Ishikawa (cell line): ENCODE measurements around the gene STK32A.

Source experiments
- EGR1 ChIP-seq: IDR thresholded peaks from 2 replicates; pipeline ENCODE4 v1.6.1; 2012
- EP300 ChIP-seq: IDR thresholded peaks from 2 replicates; pipeline ENCODE4 v1.6.1; 2012; ENCODE audit warnings: borderline replicate concordance
- RAD21 ChIP-seq: IDR thresholded peaks from 2 replicates; pipeline ENCODE4 v1.6.1; 2012; ENCODE audit warnings: low read depth
- TCF12 ChIP-seq: IDR thresholded peaks from 2 replicates; pipeline ENCODE4 v1.6.1; 2012; ENCODE audit warnings: low read depth
- ZBTB7A ChIP-seq: IDR thresholded peaks from 2 replicates; pipeline ENCODE4 v1.6.1; 2012; ENCODE audit warnings: low read depth
- TF ChIP-seq, protein P1 (sequence below): IDR thresholded peaks from 2 replicates; pipeline ENCODE4 v1.6.1; 2012
- TF ChIP-seq, protein P2 (sequence below): IDR thresholded peaks from 2 replicates; pipeline ENCODE4 v1.6.1; 2012; ENCODE audit warnings: low read depth, mild to moderate bottlenecking

DNA sequence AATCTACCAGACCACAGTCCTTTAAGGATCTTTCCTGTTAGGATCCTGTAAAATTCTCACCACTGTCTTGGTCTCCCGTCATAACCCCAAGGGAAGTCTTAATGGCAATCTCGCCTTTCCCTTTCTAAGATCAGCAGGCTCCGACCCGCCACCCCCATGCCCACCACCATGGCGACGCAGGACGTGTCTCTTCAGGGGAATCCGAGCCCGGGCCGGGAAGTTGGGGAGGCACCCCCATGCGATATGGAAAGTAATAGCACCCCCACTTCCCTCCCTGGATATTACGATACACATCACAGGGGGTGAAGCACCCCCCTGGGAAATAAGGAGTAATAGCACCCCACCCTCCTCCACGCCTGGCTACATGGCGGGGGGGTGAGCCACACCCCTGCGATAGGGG is 8.3 kb upstream of the STK32A start:
- TF ChIP-seq, protein P1, sequence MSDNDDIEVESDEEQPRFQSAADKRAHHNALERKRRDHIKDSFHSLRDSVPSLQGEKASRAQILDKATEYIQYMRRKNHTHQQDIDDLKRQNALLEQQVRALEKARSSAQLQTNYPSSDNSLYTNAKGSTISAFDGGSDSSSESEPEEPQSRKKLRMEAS, result no peak
- no peak for TF ChIP-seq EGR1
- no peak for TF ChIP-seq RAD21
- TF ChIP-seq TCF12, result no peak
- TF ChIP-seq, protein P2, sequence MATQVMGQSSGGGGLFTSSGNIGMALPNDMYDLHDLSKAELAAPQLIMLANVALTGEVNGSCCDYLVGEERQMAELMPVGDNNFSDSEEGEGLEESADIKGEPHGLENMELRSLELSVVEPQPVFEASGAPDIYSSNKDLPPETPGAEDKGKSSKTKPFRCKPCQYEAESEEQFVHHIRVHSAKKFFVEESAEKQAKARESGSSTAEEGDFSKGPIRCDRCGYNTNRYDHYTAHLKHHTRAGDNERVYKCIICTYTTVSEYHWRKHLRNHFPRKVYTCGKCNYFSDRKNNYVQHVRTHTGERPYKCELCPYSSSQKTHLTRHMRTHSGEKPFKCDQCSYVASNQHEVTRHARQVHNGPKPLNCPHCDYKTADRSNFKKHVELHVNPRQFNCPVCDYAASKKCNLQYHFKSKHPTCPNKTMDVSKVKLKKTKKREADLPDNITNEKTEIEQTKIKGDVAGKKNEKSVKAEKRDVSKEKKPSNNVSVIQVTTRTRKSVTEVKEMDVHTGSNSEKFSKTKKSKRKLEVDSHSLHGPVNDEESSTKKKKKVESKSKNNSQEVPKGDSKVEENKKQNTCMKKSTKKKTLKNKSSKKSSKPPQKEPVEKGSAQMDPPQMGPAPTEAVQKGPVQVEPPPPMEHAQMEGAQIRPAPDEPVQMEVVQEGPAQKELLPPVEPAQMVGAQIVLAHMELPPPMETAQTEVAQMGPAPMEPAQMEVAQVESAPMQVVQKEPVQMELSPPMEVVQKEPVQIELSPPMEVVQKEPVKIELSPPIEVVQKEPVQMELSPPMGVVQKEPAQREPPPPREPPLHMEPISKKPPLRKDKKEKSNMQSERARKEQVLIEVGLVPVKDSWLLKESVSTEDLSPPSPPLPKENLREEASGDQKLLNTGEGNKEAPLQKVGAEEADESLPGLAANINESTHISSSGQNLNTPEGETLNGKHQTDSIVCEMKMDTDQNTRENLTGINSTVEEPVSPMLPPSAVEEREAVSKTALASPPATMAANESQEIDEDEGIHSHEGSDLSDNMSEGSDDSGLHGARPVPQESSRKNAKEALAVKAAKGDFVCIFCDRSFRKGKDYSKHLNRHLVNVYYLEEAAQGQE, result no peak
- no peak for TF ChIP-seq EP300
- no peak for TF ChIP-seq ZBTB7A
